IPS-NIHi7 (cell line): ENCODE results near the gene PDE1C.
A peak's percentile ranks its signal among the peaks of the same experiment; 100 is the strongest.
"Not testable (repeated sequence)": the region's sequence is repeated elsewhere in the genome, so short reads cannot be mapped to it uniquely, and the experiment has no call there.

Source experiments
- DNase-seq: peaks from one replicate; pipeline ENCODE4 v3.0.0; 2012; ENCODE audit warnings: mixed read lengths; ENCODE audit errors: extremely low spot score

PDE1C gene

DNA sequence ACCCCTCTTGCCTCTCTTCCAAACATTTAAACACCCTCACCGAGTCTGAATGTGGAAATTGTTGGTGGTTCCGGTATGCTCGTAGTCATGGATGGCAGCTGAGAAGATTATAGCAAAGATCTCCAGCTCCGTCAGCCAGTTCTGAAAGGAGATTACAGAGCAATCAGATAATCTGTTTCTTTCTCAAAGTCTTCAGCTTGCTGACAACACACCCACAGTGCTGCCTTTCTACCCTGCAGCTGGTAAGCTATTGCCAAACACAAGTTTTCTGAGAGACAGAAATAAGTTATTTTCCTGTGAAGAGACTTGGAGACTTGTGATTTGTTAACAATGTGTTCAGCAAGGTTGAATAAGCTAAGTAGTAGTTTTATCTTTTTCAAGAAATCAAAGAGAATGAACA is 219.6 kb downstream of the PDE1C start:
- no peak for DNase-seq

DNA sequence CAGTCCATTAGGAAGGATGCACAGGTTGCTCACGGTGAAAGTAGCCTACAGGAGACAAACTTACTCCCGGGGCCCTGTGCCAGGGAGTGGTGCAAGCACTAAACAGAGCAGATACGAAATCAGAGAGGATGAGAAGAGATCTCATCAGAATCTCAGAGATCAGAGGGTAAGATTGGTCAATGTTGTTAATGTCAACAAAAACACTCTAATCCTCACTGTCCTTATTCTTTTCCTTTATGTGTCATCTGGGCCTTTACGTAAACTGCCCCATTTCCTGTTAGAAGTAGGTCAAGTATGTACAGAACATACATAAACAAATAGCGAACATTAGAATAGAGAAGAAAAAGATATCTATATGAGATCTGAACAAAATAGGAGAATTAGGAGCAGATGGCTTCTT is 220.1 kb downstream of the PDE1C start:
- no peak for DNase-seq

DNA sequence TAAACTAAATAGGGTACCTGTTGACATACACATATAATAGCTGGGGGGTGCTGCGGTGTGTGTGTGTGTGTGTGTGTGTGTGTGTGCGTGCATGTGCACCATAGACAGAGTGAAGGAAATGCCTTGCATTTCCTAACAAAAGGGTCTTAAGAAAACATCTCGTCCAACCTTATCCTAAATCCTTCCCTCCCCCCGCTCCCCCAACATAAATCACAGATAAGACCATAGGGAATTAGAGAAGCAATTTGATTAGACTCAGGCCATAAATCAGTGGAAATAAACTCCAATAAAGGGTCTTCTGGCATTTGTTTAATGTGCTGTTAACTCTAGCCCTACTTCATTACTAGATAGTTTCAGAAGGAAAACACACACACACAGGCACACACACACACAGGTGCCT is 234.7 kb downstream of the PDE1C start:
- no peak for DNase-seq

DNA sequence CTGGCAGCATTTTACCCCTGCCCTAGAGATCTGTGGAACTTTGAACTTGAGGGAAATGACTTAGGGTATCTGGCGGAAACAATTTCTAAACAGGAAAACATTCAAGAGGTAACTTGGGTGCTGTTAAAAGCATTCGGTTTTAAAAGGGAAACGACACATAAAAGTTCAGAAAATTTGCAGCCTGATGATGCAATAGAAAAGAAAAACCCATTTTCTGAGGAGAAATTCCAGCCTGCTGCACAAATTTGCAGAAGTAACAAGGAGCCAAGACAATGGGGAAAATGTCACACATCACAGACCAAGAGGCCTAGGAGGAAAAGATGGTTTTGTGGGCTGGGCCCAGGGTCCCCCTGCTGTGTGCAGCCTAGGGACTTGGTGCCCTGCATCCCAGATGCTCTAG is 236.6 kb downstream of the PDE1C start:
- not testable (repeated sequence) for DNase-seq

DNA sequence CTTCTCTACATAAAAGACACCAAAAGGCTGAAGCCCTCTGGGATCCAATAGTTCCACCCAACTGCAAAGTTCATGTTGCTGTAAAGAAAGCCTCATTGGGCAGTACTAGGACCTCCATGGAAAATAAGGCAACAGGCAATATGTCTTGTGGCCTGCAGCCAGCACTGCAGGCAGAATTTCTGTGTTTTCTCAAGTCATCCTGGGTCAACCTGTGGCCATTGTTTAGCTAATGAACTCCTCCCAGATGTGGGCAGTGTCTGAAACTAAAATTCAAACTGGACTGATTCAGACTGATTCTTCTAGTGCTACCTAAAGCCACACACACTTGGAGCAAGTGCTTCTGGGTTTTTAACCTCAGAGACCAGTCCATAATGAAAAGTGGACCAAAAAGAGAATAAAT is 241.7 kb downstream of the PDE1C start:
- no peak for DNase-seq

DNA sequence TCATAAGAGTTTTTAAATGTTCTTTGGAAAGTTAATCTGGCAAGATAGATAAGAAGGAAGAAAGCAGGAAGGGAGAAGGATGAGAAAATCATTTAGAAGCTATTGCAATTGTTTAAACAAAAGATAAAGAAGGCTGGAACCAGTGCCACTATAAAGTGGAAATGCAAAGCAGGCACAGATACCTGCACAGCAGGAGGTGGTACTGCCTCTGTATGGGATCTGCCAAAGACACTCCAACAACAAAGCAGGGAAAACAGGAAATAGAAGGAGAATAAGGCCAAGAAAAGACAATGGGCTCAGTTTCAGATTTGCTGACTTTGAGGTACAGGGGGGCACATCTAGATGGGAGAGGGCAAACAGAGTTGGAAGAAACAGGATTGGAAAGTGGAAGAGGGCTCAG is 244.6 kb downstream of the PDE1C start:
- no peak for DNase-seq

DNA sequence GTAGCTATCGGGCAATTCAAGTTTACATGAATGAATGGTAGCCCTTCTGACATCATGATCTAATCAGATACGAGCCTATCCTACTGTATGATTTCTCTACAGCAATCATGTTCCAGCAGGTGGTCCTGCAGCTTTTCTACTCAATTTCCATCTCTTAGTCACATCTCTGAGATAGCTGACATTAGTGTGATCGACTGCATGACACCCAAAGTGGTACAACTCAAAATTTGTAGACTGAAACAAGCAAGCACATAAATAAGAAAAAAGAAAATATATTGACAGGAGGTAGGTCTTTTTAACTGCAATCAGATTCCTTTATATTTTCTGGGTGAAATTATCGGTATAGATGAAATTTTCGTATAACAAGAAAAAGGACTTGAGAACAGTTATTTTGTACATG is 251.2 kb downstream of the PDE1C start:
- DNase-seq: no peak

DNA sequence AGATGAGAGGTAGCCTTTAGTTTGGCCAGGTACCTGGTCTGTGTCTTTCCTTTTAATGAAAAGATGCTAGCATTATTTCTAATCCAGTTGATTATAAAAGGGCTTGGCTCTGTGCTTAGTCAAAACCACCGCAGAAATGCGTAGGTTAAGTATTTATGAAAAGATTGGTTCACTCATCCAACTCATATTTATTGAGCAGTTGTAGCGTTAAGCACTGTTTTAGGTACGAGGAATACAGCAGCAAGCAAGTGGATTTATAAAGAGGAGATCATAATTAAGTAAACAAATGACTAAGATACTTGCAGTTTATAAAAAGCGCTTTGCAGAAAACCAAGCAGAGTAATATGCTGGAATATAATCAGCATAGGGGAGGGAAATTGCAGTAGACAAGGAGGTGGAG is 253.4 kb downstream of the PDE1C start:
- no peak for DNase-seq

DNA sequence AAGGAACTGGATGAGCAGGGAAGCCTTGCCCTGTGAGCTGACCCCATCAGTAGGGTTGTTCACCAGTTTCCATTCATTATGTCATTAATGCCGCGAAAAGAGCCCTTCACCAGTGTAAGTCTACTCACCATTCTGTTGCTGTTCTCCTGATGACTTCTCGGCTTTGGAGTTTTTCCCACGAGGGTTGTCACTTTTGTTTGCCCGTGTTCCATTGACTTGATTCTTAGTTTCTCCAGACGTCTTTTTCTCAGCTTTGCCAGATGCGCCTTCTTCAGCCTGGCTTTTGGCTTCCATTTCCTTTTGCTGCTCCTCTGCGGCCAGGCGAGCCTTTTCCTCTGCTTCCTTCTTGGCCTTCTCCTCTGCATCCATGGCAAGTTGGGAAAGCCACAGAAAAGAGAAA is 254.4 kb downstream of the PDE1C start:
- DNase-seq: no peak

DNA sequence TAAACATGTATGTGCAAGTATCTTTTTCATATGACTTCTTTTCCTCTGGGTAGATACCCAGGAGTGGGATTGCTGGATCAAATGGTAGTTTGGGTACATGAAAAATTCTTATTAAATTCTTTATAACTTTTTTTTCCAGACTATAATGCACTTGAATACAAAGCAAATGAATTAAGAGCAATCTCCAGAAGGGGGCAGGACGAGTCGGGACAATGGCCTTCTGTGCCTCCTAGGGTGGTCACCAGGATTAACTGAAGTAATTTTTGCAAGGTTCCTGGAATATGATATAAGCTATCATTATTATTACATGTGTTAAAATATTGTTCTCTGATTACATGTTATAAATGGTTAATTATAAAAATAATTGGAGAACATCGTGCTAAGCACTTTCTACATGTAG is 256.0 kb downstream of the PDE1C start:
- DNase-seq: peak; percentile 33

DNA sequence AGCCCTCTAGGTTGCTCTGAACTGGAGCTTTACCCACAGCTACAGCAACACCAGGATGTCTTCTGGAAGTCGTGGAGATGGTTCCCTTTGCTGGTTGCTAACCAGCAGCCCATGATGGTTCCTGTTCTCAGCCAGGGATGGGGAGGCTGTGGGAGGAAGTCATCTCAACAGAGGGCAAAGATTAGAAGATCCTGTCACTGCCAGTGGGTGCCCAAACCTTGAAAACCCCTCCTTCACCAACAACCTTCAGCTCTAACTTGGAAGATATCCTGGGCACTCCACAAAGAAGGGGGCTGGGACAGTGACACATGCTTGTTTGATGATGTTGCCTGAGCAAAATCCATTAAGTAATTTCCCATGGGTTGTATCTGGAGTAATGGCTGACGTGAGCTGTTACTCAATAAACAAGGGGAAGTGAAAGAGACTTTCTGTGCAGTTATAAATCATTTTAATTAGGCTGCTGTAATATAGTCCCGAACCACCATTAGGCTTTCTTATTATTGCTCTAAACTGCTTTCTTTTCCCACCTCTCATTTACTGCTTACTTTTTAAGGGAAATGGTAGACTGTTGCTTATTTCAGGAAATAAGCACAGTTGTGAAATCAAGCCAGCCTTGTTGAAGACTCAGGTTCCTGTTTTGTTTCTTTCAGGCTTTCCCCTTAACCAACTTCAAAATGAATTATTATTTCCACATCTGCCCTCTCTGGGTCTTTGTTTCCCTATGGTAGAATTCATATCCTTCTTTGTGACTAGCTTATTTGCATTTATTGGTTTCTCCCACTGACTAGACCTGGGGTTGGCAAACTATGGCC is 258.4 kb downstream of the PDE1C start:
- DNase-seq: no peak

DNA sequence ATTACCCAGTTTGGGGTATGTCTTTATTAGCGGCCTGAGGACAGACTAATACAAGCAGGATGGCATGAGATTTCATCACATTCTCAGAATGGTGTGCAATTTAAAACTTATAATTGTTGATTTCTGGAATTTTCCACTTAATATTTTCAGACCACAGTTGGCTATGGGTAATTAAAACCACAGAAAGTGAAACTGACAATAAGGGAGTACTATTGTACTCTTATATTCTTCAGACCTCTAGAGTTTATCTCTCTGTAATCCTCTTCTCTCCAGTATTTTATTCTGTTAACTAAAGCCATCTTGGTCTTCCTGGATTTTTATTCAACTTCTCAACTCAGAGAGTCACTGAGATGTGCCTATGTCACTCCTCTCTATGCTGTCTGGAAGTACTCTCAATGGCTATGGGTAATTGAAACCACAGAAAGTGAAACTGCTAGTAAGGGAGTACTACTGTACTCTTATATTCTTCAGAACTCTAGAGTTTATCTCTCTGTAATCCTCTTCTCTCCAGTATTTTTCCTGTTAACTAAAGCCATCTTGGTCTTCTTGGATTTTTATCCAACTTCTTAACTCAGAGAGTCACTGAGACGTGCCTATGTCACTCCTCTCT is 264.9 kb downstream of the PDE1C start:
- no peak for DNase-seq

DNA sequence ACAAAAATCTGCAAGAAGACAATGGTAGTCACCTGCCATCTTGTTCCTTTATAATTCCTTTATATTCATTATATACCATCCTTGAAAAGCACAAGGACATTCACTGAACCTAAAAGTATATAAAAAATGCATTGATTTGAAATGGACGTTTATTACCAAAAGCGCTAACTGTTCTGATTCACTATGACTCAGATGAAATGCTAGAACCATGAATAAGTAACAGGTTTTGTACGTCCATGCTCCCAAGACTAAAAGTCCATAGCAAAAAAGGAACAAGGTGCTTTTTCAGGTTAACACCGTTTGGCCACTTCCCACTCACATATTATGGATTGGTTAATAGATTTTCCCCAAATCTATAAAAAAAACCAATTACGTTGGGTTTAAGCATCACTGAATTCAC is 273.8 kb downstream of the PDE1C start:
- no peak for DNase-seq

DNA sequence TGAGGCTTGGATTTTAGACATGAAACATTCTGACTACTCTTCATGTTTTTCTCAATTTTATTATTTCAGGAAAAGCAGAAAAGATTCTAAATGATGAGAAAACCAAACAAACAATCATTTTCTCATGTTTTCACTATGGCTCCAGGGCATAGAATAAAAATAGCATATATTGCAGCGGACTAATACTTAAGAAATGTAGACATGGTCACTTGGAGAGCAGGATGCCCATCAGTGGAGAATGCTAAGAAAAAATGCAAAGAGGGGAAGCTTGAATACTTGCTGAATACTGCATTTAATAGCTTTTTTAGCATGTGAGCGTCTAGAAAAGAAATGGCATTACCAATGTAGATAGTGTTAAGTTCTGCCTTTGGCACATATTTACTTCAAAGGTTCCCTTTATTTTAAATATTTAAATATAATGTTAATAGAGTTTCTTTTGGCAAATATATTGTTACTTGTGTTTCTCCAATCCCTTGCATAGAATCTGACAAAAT is 275.3 kb downstream of the PDE1C start:
- DNase-seq: no peak

DNA sequence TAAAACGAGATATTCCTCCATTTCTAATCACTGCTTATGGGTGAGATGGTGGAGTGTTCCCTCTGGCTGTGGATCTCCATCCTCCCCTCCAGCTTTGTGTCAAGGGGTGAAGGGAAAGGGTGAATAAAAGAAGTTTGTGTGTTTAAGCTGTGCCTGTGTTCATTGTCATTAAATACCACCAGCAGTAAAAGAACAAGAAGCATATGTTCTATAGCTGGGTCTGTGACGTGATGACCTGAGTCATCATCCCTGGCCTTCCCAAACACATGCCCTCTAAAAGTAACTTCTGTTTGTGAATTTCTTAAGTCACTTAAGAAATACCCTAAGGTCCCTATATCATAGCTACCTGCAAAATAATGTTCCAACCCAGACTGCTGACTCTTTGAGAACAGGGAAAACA is 278.3 kb downstream of the PDE1C start:
- no peak for DNase-seq

DNA sequence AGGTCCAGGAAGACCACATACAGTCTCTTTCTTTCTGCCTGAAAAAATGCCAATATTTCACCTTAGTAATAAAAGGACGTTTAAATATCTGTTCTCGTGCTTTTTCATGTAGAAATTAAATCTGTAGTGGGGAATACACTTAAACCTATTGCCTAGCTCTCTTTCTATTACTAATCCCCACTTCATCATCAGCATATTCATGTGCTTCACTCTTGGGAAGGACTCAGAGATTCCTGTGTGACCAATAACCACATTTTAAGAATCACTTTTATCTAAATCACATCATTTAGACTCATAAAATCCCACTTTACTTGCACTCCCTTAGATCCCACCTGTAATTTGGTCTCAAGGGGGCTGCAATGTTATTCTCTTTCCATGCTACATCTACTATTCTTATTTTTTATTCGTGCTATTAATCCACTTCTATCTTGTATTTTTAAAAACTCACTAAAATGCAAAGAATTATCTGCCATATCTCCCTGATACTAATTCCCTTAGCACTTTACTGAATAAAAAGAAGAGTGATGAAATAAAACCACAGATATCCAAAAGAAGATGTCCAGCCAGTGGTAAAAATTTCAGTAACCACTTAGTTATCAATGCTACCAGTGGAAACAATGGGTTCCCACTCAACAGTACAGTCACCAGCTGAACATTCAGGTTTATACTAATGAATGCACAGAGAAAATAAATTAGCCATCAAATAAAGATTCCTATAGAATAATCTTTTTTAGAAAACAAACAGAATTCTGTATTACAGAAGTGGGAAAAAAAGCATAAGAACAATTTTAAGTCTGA is 281.1 kb downstream of the PDE1C start:
- DNase-seq: no peak

DNA sequence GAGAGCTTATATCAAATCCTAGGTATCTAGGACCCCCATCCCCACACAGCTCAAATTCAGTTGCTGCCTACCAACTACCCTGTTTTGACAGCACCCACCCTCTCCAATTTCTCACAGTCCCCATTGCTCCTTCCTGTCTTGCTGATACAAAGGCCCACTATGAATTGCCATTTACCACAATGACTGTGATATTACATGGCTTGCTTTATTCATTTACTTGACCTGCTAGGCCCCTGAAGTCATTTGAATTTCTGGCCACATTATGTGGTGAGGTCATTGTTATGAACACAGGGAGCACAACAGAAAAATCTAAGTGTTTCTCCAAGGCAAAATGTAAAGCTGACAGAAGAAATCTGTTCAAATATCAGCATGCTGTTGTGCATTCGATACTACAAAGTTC is 281.8 kb downstream of the PDE1C start:
- no peak for DNase-seq

DNA sequence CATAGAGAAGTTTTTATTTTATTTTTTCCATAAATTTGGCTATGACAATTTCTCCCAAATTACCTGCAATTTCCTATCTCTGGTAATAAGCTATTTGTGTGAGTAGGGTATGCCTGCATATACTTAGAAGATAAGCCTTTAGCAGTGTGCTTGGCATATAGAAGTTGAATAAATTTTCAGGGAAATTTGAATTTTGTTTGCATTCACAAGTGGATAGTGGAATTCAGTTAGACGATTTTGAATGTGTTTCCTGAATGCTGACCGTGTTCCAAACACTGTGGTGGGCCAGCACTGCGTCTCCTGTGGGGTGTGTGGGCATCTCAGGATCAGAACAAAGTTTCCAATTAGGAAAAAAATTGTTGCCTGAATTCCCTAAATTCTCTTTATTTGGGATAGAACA is 283.9 kb downstream of the PDE1C start:
- DNase-seq: no peak

DNA sequence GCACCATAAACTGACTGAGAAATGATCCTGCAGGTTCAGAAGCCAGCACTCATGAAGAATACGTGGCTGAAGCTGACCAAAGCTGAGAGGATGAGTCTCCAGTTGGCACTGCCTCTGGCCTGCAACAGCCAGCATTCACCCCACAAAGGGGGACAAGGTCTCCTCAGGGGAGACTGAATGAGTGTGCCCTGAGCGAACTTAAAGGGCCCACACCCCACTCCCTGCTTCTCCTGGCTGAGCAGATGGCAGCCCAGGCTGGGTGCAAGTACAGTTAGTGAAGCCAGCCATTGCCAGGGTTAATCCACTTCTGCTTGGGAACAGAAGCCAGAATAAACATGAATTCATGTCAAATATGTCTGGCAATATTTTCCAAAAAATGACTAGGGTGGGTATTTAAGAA is 285.1 kb downstream of the PDE1C start:
- DNase-seq: no peak

DNA sequence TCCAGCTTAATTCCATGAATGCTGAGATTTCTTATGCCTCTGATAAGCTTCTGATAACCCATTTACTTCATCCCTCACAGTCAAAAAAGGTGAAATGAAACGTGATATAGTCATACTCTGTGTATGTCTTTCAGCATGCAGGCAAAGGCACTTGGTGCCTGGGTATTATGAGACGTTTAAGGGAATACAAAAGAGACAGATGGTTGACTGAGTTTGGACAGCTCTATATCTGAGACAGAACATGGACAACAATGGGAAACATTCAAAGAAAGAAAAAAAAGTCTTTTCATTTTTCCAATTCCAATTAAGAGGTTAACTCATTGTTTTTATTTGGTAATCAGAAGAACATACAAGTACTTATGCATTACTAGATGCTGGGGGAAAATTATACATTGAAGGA is 287.0 kb downstream of the PDE1C start:
- DNase-seq: no peak

DNA sequence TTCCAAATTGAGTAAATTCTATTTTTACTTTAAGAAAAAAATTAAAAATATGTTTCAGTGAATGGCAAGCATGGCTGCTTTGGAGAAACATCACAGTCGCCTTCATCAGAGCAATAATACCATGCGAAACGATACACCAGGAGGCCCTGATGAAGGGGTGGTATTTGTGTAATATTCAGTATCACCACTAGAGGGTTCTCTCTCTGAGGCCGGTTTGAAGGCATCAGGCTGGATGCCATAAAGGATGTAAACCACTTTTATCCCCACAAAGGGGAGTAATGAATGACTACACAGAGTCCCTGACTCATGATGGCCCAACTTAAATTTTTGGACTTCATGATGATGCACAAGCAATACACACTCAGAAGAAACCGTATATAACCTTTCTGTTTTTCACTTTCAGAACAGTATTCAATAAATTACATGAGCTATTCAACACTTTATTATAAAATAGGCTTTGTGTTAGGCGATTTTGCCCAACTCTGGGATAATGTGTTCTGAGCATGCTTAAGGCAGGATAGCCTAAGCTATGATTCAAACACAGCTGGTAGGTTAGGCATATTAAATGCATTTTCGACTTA is 287.7 kb downstream of the PDE1C start:
- DNase-seq: peak; percentile 74

DNA sequence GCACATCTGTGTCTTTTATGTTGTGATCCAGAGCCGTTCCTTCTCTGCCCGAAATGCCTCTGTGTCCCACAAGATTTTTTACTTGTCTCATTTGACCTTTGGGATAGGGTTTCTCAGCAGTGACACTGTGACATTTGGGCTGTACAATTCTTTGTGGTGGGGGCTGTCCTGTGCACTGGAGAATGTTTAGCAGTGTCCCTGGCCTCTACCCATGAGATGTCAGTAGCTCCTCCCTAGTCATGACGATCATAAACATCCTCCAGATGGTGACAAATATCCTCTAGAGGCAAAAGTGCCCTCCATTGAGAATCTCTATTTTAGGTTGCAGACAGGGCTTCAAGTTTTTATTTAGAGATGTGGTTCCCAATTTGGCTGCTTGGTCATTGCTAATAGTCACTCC is 291.9 kb downstream of the PDE1C start:
- DNase-seq: no peak
